Right atrium auricular region (tissue), 2 donors: ENCODE results near the gene STIL. TPM values are rescaled to one million over a fixed set of nuclear protein-coding genes. Genes with fewer than 3 reads are reported as not detected.

Source experiments
- DNase-seq: peaks from one replicate; pipeline ENCODE4 v3.0.0-alpha.2; 2019; ENCODE audit warnings: low spot score
- H3K27ac ChIP-seq, 2 donors: fragments of 200-600 bp; sonication (generic); 1 replicate in 1 of 2; 2 replicates in 1 of 2; pipeline ENCODE4 v1.5.1; 2016 to 2019
- H3K27me3 ChIP-seq, 2 donors: fragments of 200-600 bp; sonication (generic); one replicate each; pipeline versions ENCODE4 v1.5.1 to v1.6.0; 2017 to 2019
- H3K36me3 ChIP-seq: fragments of 200-600 bp; sonication (generic); one replicate; pipeline ENCODE4 v1.5.1; 2016
- H3K4me1 ChIP-seq, 2 donors: fragments of 200-600 bp; sonication (generic); one replicate each; pipeline versions ENCODE4 v1.5.1 to v1.6.0; 2017 to 2019
- H3K4me3 ChIP-seq, 2 donors: fragments of 200-600 bp; sonication (generic); 1 replicate in 1 of 2; 2 replicates in 1 of 2; pipeline ENCODE4 v1.5.1; 2017 to 2019; ENCODE audit warnings: mild to moderate bottlenecking in 1 of 2, moderate library complexity in 1 of 2
- H3K9me3 ChIP-seq, 2 donors: fragments of 200-600 bp; sonication (generic); one replicate each; pipeline ENCODE4 v1.5.1; 2019
- total RNA-seq, 2 donors: library from RNA; depleted of rRNA; stranded (reverse); fragments of >200 nt; gene quantifications; one replicate each; pipeline ENCODE4 v1.1.0, GENCODE V29; 2016
- TF ChIP-seq, protein P1 (sequence below), 2 donors: fragments of 200-600 bp; sonication (generic); IDR thresholded peaks; one replicate each; pipeline ENCODE4 v1.5.1; 2019; ENCODE audit warnings: antibody characterized with exemption in 2 of 2

The STIL gene
- total RNA-seq, 2 donors from 2014 or later = 0.31 to 0.52 TPM

DNA sequence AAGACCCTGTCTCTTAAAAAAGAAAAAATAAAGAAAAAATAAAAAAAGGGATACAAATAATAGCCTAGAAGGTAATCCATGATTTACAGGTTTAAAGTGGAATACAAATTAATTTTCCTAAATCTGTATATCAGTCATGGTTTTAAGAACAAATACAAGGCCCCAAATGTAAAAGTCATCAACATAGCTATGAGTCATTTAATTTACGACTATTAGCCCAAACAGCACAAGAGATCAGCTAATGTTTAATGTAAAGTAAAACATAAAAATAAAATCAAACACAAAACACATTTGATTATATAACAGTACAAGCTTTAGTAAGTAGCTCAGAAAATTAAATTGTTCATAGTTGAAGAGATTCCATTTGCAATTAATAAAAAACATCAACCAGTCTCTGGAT lies 61.6 kb downstream of the STIL start:
- Histone ChIP-seq H3K27ac (no peak overlapping the region), H3K4me1 (no peaks in the 10 kb centered on the region), H3K27me3 (no peaks in the 10 kb centered on the region), H3K4me3 (no peak overlapping the region), H3K36me3 (no peaks in the 10 kb centered on the region), H3K9me3 (no peaks in the 10 kb centered on the region)
- DNase-seq = no peak
- TF ChIP-seq, protein P1, sequence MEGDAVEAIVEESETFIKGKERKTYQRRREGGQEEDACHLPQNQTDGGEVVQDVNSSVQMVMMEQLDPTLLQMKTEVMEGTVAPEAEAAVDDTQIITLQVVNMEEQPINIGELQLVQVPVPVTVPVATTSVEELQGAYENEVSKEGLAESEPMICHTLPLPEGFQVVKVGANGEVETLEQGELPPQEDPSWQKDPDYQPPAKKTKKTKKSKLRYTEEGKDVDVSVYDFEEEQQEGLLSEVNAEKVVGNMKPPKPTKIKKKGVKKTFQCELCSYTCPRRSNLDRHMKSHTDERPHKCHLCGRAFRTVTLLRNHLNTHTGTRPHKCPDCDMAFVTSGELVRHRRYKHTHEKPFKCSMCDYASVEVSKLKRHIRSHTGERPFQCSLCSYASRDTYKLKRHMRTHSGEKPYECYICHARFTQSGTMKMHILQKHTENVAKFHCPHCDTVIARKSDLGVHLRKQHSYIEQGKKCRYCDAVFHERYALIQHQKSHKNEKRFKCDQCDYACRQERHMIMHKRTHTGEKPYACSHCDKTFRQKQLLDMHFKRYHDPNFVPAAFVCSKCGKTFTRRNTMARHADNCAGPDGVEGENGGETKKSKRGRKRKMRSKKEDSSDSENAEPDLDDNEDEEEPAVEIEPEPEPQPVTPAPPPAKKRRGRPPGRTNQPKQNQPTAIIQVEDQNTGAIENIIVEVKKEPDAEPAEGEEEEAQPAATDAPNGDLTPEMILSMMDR (IDR thresholded peaks at IDR 0.05) = no peak

DNA sequence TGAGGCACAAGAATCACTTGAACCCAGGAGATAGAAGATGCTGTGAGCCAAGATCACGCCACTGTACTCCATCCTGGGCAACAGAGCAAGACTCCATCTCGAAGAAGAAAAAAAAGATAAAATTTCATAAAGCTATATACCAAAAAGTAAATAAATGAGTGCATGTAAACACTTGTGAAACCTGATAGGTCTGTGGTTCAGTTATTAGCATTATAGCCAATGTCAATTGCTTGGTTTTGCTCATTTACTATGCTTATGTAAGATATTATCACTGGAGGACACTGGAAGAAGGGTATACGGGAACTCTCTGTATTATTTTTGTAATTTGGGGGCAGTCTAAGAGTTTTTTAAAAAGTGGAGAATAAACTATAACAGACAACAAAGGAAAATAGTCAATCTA lies 64.2 kb downstream of the STIL start:
- TF ChIP-seq, protein P1 (IDR thresholded peaks at IDR 0.05) = no peak
- Histone ChIP-seq H3K4me3 (no peak overlapping the region), H3K9me3 (no peaks in the 10 kb centered on the region), H3K4me1 (no peaks in the 10 kb centered on the region), H3K36me3 (no peaks in the 10 kb centered on the region), H3K27me3 (no peaks in the 10 kb centered on the region), H3K27ac (no peak overlapping the region)
- no peak for DNase-seq

DNA sequence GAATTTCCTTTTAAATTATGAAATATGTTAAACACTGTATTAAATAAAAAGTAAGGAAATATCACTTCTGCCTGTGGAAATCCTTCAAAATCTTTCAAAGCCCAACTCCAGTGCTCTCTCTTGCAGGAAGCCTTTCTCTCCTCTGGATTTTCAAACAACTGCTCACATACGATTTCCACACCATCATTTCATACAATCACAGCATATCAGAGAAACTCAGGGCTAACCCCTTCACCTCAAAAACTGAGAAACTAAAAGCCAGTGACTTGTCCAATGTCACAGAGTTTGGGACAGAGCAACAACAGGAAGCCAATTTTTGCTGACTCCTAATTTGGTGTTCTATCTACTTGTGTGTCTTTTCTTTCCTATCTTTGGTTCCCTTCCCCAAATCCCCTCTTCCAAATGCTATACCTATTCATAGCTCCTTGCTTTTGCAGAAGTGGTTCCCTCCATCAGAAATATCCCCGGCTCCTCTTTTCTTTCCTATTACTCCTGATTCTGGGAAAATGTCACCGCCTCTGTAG lies 69.5 kb downstream of the STIL start:
- no peak overlapping the region for H3K4me3 ChIP-seq
- TF ChIP-seq, protein P1 (IDR thresholded peaks at IDR 0.05) = no peak
- no peak for DNase-seq
- H3K27me3 ChIP-seq = no peaks in the 10 kb centered on the region
- H3K36me3 ChIP-seq = no peaks in the 10 kb centered on the region
- H3K27ac ChIP-seq = no peak overlapping the region
- H3K4me1 ChIP-seq = no peaks in the 10 kb centered on the region
- no peaks in the 10 kb centered on the region for H3K9me3 ChIP-seq

DNA sequence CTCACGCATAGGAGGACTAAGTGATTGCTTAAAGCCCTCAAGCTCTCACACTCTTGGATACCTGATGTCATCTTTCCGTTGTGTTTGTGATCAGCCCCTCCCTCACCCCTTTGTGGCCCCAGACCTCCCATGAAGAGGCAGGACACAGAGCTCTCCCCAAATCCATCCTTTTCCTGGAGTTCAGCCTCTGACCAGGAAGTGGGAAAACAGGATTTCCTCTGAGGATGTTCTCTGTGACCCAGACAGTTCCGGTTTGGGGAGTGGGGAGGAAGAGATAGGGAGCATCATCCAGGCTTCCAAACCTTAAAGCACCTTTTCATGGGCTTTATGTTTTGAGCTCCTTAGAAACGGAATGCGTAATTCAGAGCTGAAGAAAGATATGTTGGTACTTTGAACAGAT lies 70.0 kb downstream of the STIL start:
- DNase-seq = no peak
- no peaks in the 10 kb centered on the region for H3K4me1 ChIP-seq
- no peaks in the 10 kb centered on the region for H3K27me3 ChIP-seq
- no peak overlapping the region for H3K4me3 ChIP-seq
- TF ChIP-seq, protein P1 (IDR thresholded peaks at IDR 0.05) = no peak
- H3K36me3 ChIP-seq = no peaks in the 10 kb centered on the region
- no peak overlapping the region for H3K27ac ChIP-seq
- no peaks in the 10 kb centered on the region for H3K9me3 ChIP-seq

DNA sequence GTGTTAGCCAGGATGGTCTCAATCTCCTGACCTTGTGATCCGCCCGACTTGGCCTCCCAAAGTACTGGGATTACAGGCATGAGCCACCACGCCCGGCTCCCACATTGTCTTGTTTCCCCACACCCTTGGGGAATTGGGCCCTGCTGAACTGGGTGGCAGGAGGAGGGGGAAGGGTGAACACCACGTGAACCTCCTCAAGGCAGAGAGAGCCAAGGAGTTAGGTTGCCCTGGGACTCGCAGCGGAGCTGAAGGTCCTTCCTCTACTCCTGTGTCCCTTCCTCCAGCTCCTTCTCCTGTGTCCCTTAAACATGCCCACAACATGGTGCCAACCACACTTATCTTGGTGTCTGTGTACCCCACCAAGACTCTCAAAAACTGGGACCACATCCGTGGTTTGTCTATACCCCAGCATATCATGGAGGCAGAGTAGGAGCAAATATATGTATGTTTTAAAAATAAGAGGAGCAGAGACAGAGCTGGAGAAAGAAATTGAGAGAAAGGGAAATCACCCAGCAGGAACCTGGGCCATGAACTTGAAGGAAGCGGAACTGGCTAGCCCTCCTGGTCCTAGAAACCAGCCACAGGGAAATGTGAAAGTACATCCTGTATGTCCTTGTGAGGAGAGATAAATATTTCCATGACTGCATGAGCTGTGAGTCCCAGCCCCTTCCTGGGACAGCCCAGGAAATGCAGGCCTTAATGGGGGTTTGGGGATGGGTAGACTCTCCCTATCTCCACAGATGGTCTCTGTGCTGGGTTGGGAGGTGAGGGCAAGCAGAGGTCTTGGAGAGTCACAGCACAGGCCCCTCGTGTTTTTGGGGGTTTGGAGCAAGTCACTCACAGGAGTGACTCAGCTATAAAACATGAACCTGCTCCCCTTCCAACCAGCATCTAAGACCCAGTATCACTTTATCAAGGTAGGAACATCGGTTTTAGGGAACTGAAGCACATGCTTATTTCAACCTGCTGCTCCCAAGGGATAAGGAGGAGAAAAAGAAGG lies 72.5 kb downstream of the STIL start:
- Histone ChIP-seq H3K27ac (peak overlapping the region in 1 of 2 donors; percentile 48), H3K4me1 (no peaks in the 10 kb centered on the region), H3K36me3 (no peaks in the 10 kb centered on the region), H3K4me3 (no peak overlapping the region), H3K27me3 (no peaks in the 10 kb centered on the region), H3K9me3 (no peaks in the 10 kb centered on the region)
- peak; percentile 57 for DNase-seq
- TF ChIP-seq, protein P1 (IDR thresholded peaks at IDR 0.05) = no peak
